Panc1 (cell line): ENCODE results near the gene KMT5C. TPM values are rescaled to one million over a fixed set of nuclear protein-coding genes. Genes with fewer than 3 reads are reported as not detected.
A peak's percentile ranks its signal among the peaks of the same experiment; 100 is the strongest.

ENCODE experiments used
- ATAC-seq: fragments of 200-7000 bp; cut with Tn5 transposase; 2 replicates; pipeline ENCODE4 v1.9.1; 2020; ENCODE audit warnings: mild to moderate bottlenecking, moderate library complexity
- BruUV-seq: library from RNA; stranded (reverse); fragments of 400-500 nt; replicated peaks from 2 replicates; lab custom pipeline; 2021; lab: Mats Ljungman, UMichigan
- CTCF ChIA-PET: fragments of 300-600 bp; sonication (Branson Sonifier 250); formaldehyde crosslinking; loops from one replicate; lab custom pipeline; 2022; ENCODE audit warnings: antibody characterized with exemption; lab: Charles Lee
- POLR2A ChIA-PET: fragments of 300-600 bp; sonication (Branson Sonifier 250); formaldehyde crosslinking; loops from one replicate; lab custom pipeline; 2022; ENCODE audit warnings: antibody characterized with exemption; lab: Charles Lee
- DNase-seq: peaks from one replicate; pipeline ENCODE4 v3.0.0-alpha.2; 2010; ENCODE audit warnings: low read depth, low spot score
- H3K27ac ChIP-seq: 2 replicates; pipeline ENCODE4 v1.5.1; 2011; ENCODE audit warnings: mild to moderate bottlenecking, low read length, inconsistent platforms
- H3K27me3 ChIP-seq: fragments of 200-500 bp; sonication (Bioruptor generic); 2 replicates; pipeline ENCODE4 v1.6.0; 2014; ENCODE audit warnings: low read length, inconsistent platforms; ENCODE audit not compliant: control insufficient read depth, insufficient read depth
- H3K36me3 ChIP-seq: fragments of 200-500 bp; sonication (Bioruptor generic); 2 replicates; pipeline ENCODE4 v1.5.1; 2014; ENCODE audit warnings: inconsistent platforms, mild to moderate bottlenecking, low read length, moderate library complexity; ENCODE audit not compliant: control insufficient read depth, insufficient read depth
- H3K4me1 ChIP-seq: 2 replicates; pipeline ENCODE4 v1.5.1; 2011; ENCODE audit warnings: inconsistent platforms, mild to moderate bottlenecking, low read length, moderate library complexity; ENCODE audit not compliant: control insufficient read depth, insufficient read depth
- H3K4me3 ChIP-seq, 2 experiments: 2 replicates each; pipeline ENCODE4 v1.5.1; 2011 to 2012; ENCODE audit warnings: low read depth in 2 of 2, low read length in 2 of 2, mild to moderate bottlenecking in 2 of 2, inconsistent platforms in 1 of 2, moderate library complexity in 1 of 2
- H3K9me3 ChIP-seq: fragments of 200-500 bp; sonication (Bioruptor generic); 2 replicates; pipeline ENCODE4 v1.5.1; 2014; ENCODE audit warnings: low read depth, mild to moderate bottlenecking, inconsistent platforms, low read length, moderate library complexity; ENCODE audit not compliant: control insufficient read depth, insufficient read depth
- CTCF ChIP-seq: fragments of 450-650 bp; IDR thresholded peaks from 2 replicates; pipeline ENCODE4 v1.5.1; 2017; ENCODE audit warnings: mild to moderate bottlenecking
- POLR2AphosphoS5 ChIP-seq: IDR thresholded peaks from 2 replicates; pipeline ENCODE4 v1.6.1; 2012; ENCODE audit warnings: mild to moderate bottlenecking, low read depth, low read length, moderate library complexity
- REST ChIP-seq, 2 experiments: IDR thresholded peaks; 2 replicates each; pipeline ENCODE4 v1.6.1; 2011 to 2012; ENCODE audit warnings: low read depth in 2 of 2, control low read depth in 1 of 2, low read length in 1 of 2, mild to moderate bottlenecking in 1 of 2, moderate library complexity in 1 of 2; ENCODE audit not compliant: insufficient read depth in 1 of 2
- SIN3A ChIP-seq: IDR thresholded peaks from 2 replicates; pipeline ENCODE4 v1.6.1; 2012; ENCODE audit warnings: low read depth, mild to moderate bottlenecking, low read length, moderate library complexity, borderline replicate concordance; ENCODE audit not compliant: insufficient read depth
- TCF7L2 ChIP-seq: IDR thresholded peaks from 2 replicates; pipeline ENCODE4 v1.6.1; 2011; ENCODE audit warnings: mild to moderate bottlenecking, low read depth, low read length, inconsistent platforms
- in situ Hi-C: cut with HindIII; loops from 2 replicates; pipeline ENCODE4 v1.10.0; 2016; ENCODE audit warnings: low sequenced_read_pairs, low pct_unique_long_range_greater_than_20kb
- intact Hi-C: fragments of 100-400 bp; cut with micrococcal nuclease; formaldehyde crosslinking; loops from one replicate; pipeline ENCODE4 v1.10.0; 2022; ENCODE audit not compliant: unreplicated experiment
- total RNA-seq: library from RNA; stranded (reverse); gene quantifications from one replicate; pipeline ENCODE4 v1.2.1, GENCODE V29; 2021; ENCODE audit not compliant: unreplicated experiment

The KMT5C gene
- total RNA-seq, 1 experiment from 2014 or later, result 30.6 TPM

GRCh38 chr19:55353356-55353802, 13.7 kb downstream of the KMT5C start:
- intact Hi-C loops, result no loop called here
- DNase-seq (no peak), ATAC-seq (peak; percentile 50; the same call in 1 of the 2 replicates)
- Histone ChIP-seq H3K36me3 (no peaks in the 10 kb centered on the region), H3K4me1 (peaks cover 16% of the 10 kb centered on the region), H3K9me3 (no peaks in the 10 kb centered on the region), H3K27me3 (no peaks in the 10 kb centered on the region), H3K4me3 (peak overlapping the region; percentile 55 to 62), H3K27ac (peak overlapping the region; percentile 57)
- TF ChIP-seq REST (IDR thresholded peaks at IDR 0.05; ENCODE audit: insufficient read depth in 1 of 2, low read depth in 2 of 2, low read length in 1 of 2) (no peak), SIN3A (no peak), TCF7L2 (0 out of 2 replicates have a peak, but pooled peaks have one; percentile 11), CTCF (no peak), POLR2AphosphoS5 (no peak)
- CTCF ChIA-PET, result no interaction called here
- in situ Hi-C loops, result no loop called here
- POLR2A ChIA-PET, result no interaction called here
- BruUV-seq, result no TSS peak

DNA sequence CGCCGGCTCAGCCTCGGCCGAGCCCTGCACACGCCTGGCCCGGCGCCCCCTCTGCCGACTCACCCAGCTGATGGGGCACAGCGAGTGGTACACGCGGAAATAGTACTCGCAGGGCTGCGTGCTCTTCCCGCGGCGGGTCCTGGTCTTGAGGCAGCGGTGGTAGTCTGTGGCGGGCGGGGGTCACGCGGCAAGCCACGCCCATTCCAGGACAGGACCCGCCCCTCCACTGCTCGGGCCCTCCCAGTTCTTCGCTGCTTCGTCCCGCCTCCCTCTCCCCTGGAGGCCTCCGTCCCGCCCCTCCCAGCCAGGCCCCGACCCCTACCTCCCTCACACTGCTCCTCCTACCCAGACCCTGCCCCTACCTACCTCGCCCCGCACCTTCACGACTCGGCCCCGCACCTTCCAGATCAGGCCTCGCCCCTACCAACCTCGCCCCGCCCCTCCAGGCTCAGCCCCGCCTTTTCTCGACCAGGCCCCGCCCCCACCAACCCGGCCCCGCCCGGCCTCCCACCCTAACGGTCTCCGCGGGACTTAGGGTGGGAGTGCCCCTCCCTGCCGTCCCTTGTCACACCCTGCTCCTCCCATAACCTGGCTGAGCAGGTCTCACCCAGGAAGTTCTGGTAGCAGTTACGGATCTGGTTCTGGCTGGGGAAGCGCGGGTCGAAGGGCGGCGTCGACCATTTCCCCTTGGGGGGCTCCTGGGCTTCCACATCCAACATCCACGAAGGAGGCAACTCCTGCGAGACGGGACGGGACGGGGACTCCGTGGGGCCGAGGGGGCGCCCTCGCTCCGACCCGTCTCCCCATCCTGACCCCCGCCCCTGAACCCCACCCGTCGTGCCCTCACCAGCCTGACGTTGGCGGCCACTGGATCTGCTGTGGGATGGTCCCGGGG, 14.4 kb downstream of the KMT5C start:
- Histone ChIP-seq H3K4me3 (peak overlapping the region; percentile 55 to 62), H3K27ac (peak overlapping the region; percentile 57), H3K36me3 (no peaks in the 10 kb centered on the region), H3K27me3 (no peaks in the 10 kb centered on the region), H3K4me1 (peaks cover 12% of the 10 kb centered on the region), H3K9me3 (no peaks in the 10 kb centered on the region)
- POLR2A ChIA-PET, result interaction anchor here (0.6 kb wide), 1 partner anchor 15 kb away, joined by 3 read pairs; no protein-coding TSS in a partner anchor
- in situ Hi-C loops, result no loop called here
- CTCF ChIA-PET, result no interaction called here
- ATAC-seq, result peak; percentile 91
- no peak for DNase-seq
- intact Hi-C loops, result no loop called here
- TF ChIP-seq SIN3A (0 out of 2 replicates have a peak, but pooled peaks have one; percentile 39), REST (IDR thresholded peaks at IDR 0.05; ENCODE audit: insufficient read depth in 1 of 2, low read depth in 2 of 2, low read length in 1 of 2) (no peak)
- no TSS peak for BruUV-seq
